ENCODE results near the gene MAP3K3. TPM values are rescaled to one million over a fixed set of nuclear protein-coding genes. Genes with fewer than 3 reads are reported as not detected.

The MAP3K3 gene
- total RNA-seq, 3 donors from 2014 or later (not counting 1 experiment from before 2014, with no cell fraction given), result 82.0 to 89.2 (median 88.5) TPM

- TF ChIP-seq, protein P1, sequence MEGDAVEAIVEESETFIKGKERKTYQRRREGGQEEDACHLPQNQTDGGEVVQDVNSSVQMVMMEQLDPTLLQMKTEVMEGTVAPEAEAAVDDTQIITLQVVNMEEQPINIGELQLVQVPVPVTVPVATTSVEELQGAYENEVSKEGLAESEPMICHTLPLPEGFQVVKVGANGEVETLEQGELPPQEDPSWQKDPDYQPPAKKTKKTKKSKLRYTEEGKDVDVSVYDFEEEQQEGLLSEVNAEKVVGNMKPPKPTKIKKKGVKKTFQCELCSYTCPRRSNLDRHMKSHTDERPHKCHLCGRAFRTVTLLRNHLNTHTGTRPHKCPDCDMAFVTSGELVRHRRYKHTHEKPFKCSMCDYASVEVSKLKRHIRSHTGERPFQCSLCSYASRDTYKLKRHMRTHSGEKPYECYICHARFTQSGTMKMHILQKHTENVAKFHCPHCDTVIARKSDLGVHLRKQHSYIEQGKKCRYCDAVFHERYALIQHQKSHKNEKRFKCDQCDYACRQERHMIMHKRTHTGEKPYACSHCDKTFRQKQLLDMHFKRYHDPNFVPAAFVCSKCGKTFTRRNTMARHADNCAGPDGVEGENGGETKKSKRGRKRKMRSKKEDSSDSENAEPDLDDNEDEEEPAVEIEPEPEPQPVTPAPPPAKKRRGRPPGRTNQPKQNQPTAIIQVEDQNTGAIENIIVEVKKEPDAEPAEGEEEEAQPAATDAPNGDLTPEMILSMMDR (IDR thresholded peaks at IDR 0.05), result no peak
- Mint-ChIP-seq H3K9me3 (no peaks in the 10 kb centered on the region), H3K4me1 (peaks cover 32 to 39% of the 10 kb centered on the region in 2 donors), H3K27me3 (ENCODE audit: low read depth in 2 of 2) (no peaks in the 10 kb centered on the region), H3K27ac (no peak overlapping the region), H3K36me3 (peaks cover 7% of the 10 kb centered on the region), H3K4me3 (no peak overlapping the region)
- Histone ChIP-seq H3K27me3 (ENCODE audit: control insufficient read depth, insufficient read depth, low read length) (no peaks in the 10 kb centered on the region), H3K4me3 (ENCODE audit: low read length) (no peak overlapping the region), H3K27ac (ENCODE audit: low read length) (no peak overlapping the region), H3K36me3 (ENCODE audit: control insufficient read depth, insufficient read depth, low read length) (peaks cover 41% of the 10 kb centered on the region), H3K4me1 (ENCODE audit: control insufficient read depth, insufficient read depth, low read length) (no peaks in the 10 kb centered on the region), H3K9me3 (ENCODE audit: control insufficient read depth, insufficient read depth, low read length) (no peaks in the 10 kb centered on the region)
- no peak for ATAC-seq
- intact Hi-C loops (cut with micrococcal nuclease), result no loop called here
- 93% methylated on average over 5 of the region's 5 CpGs for WGBS (ENCODE audit: insufficient coverage)
- DNase-seq, result no peak
Measured at GRCh38 chr17:63578769-63579111, 43.5 kb upstream of the MAP3K3 start.

- ATAC-seq (no peak), DNase-seq (no peak)
- H3K27me3 ChIP-seq (ENCODE audit: control insufficient read depth, insufficient read depth, low read length), result no peaks in the 10 kb centered on the region
- no peak overlapping the region for H3K27ac ChIP-seq (ENCODE audit: low read length)
- no peaks in the 10 kb centered on the region for H3K9me3 ChIP-seq (ENCODE audit: control insufficient read depth, insufficient read depth, low read length)
- no peaks in the 10 kb centered on the region for H3K9me3 Mint-ChIP-seq
- H3K27ac Mint-ChIP-seq, result no peak overlapping the region
- no peak overlapping the region for H3K4me3 Mint-ChIP-seq
- WGBS (ENCODE audit: insufficient coverage), result 93% methylated on average over 11 of the region's 11 CpGs
- no peaks in the 10 kb centered on the region for H3K4me1 ChIP-seq (ENCODE audit: control insufficient read depth, insufficient read depth, low read length)
- peaks cover 43% of the 10 kb centered on the region for H3K36me3 ChIP-seq (ENCODE audit: control insufficient read depth, insufficient read depth, low read length)
- intact Hi-C loops (cut with micrococcal nuclease), result no loop called here
- H3K27me3 Mint-ChIP-seq (ENCODE audit: low read depth in 2 of 2), result no peaks in the 10 kb centered on the region
- peaks cover 26 to 32% of the 10 kb centered on the region in 2 donors for H3K4me1 Mint-ChIP-seq
- TF ChIP-seq, protein P1 (IDR thresholded peaks at IDR 0.05), result no peak
- no peak overlapping the region for H3K4me3 ChIP-seq (ENCODE audit: low read length)
- H3K36me3 Mint-ChIP-seq, result peaks cover 7% of the 10 kb centered on the region
Measured at GRCh38 chr17:63579633-63580032, 42.6 kb upstream of the MAP3K3 start.

DNA sequence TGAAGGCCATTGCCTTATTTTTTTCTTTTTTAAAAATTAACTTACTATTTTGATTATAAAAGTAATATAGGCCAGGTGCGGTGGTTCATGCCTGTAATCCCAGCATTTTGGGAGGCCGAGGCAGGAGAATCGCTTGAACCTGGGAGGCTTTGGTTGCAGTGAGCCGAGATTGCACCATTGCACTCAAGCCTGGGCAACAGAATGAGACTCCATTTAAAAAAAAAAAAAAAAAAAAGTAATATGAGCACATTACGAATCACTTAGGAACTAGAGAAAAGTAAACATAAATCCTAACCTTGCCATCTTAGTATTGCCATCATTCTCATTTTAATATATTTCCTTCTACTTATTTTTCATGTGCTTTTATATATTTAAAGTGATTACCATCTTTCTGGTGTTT lies 34.4 kb upstream of the MAP3K3 start:
- Mint-ChIP-seq H3K36me3 (peaks cover 12% of the 10 kb centered on the region), H3K4me1 (peaks cover 12 to 28% of the 10 kb centered on the region in 2 donors), H3K4me3 (no peak overlapping the region), H3K9me3 (no peaks in the 10 kb centered on the region), H3K27ac (no peak overlapping the region), H3K27me3 (ENCODE audit: low read depth in 2 of 2) (no peaks in the 10 kb centered on the region)
- Histone ChIP-seq H3K27ac (ENCODE audit: low read length) (no peak overlapping the region), H3K36me3 (ENCODE audit: control insufficient read depth, insufficient read depth, low read length) (peaks cover 61% of the 10 kb centered on the region), H3K9me3 (ENCODE audit: control insufficient read depth, insufficient read depth, low read length) (no peaks in the 10 kb centered on the region), H3K27me3 (ENCODE audit: control insufficient read depth, insufficient read depth, low read length) (no peaks in the 10 kb centered on the region), H3K4me3 (ENCODE audit: low read length) (no peak overlapping the region), H3K4me1 (ENCODE audit: control insufficient read depth, insufficient read depth, low read length) (peaks cover 7% of the 10 kb centered on the region)
- TF ChIP-seq, protein P1 (IDR thresholded peaks at IDR 0.05), result no peak
- 98% methylated on average over 4 of the region's 5 CpGs for WGBS (ENCODE audit: insufficient coverage)
- intact Hi-C loops (cut with micrococcal nuclease), result no loop called here
- DNase-seq, result no peak
- no peak for ATAC-seq

- Mint-ChIP-seq H3K9me3 (no peaks in the 10 kb centered on the region), H3K4me1 (peaks cover 17 to 33% of the 10 kb centered on the region in 2 donors), H3K27ac (no peak overlapping the region), H3K4me3 (no peak overlapping the region), H3K27me3 (ENCODE audit: low read depth in 2 of 2) (no peaks in the 10 kb centered on the region), H3K36me3 (peaks cover 12% of the 10 kb centered on the region)
- Histone ChIP-seq H3K27ac (ENCODE audit: low read length) (no peak overlapping the region), H3K4me3 (ENCODE audit: low read length) (no peak overlapping the region), H3K27me3 (ENCODE audit: control insufficient read depth, insufficient read depth, low read length) (no peaks in the 10 kb centered on the region), H3K4me1 (ENCODE audit: control insufficient read depth, insufficient read depth, low read length) (peaks cover 7% of the 10 kb centered on the region), H3K36me3 (ENCODE audit: control insufficient read depth, insufficient read depth, low read length) (peaks cover 54% of the 10 kb centered on the region), H3K9me3 (ENCODE audit: control insufficient read depth, insufficient read depth, low read length) (no peaks in the 10 kb centered on the region)
- DNase-seq (no peak), ATAC-seq (no peak)
- WGBS (ENCODE audit: insufficient coverage), result 92% methylated on average over 11 of the region's 11 CpGs
- intact Hi-C loops (cut with micrococcal nuclease), result no loop called here
- TF ChIP-seq, protein P1 (IDR thresholded peaks at IDR 0.05), result no peak
Measured at GRCh38 chr17:63588797-63589196, 33.4 kb upstream of the MAP3K3 start.
